Naive B cell (primary cell): ENCODE measurements around the gene FSIP1. TPM values are rescaled to one million over a fixed set of nuclear protein-coding genes. Genes with fewer than 3 reads are reported as not detected.

Source experiments
- ATAC-seq, 2 donors: fragments of 150-1000 bp; cut with Tn5 transposase; 2 replicates each; pipeline ENCODE4 v1.10.0; 2021; ENCODE audit warnings: low read depth in 2 of 2, mild to moderate bottlenecking in 2 of 2, moderate library complexity in 2 of 2
- DNase-seq: peaks from one replicate; pipeline ENCODE4 v3.0.0; 2022
- H3K27ac Mint-ChIP-seq, 6 donors: one replicate each; pipeline ENCODE4 v1.8.0; 2020 to 2022; ENCODE audit warnings: mild to moderate bottlenecking in 6 of 6, mixed read lengths in 6 of 6, moderate library complexity in 5 of 6, inconsistent platforms in 2 of 6
- H3K27me3 Mint-ChIP-seq, 3 donors: one replicate each; pipeline ENCODE4 v1.8.0; 2021 to 2022; ENCODE audit warnings: mixed read lengths in 3 of 3, mild to moderate bottlenecking in 1 of 3
- H3K36me3 Mint-ChIP-seq, 2 donors: one replicate each; pipeline ENCODE4 v1.8.0; 2020 to 2022; ENCODE audit warnings: mixed read lengths in 2 of 2, inconsistent platforms in 1 of 2, mild to moderate bottlenecking in 1 of 2
- H3K4me1 Mint-ChIP-seq, 3 donors: one replicate each; pipeline ENCODE4 v1.8.0; 2020 to 2022; ENCODE audit warnings: mixed read lengths in 3 of 3, inconsistent platforms in 1 of 3, mild to moderate bottlenecking in 1 of 3, moderate library complexity in 1 of 3
- H3K4me3 Mint-ChIP-seq, 8 donors: one replicate each; pipeline ENCODE4 v1.8.0; 2020 to 2022; ENCODE audit warnings: mild to moderate bottlenecking in 8 of 8, mixed read lengths in 8 of 8, moderate library complexity in 8 of 8, inconsistent platforms in 2 of 8
- H3K9me3 Mint-ChIP-seq, 7 donors: one replicate each; pipeline ENCODE4 v1.8.0; 2020 to 2022; ENCODE audit warnings: mixed read lengths in 7 of 7, mild to moderate bottlenecking in 5 of 7, inconsistent platforms in 2 of 7, moderate library complexity in 1 of 7
- polyA plus RNA-seq, 6 donors: library from polyadenylated mRNA; unstranded; fragments of 300-500 nt; fragmentation: Illumina TruSeq; gene quantifications; one replicate each; pipeline ENCODE4 v1.2.3, GENCODE V29; 2021; ENCODE audit warnings: low read depth in 6 of 6

FSIP1 gene
- polyA plus RNA-seq, 6 donors from 2014 or later, result 0.14 to 0.44 (median 0.27) TPM

GRCh38 chr15:39628144-39628508, 154.5 kb downstream of the FSIP1 start:
- H3K27me3 Mint-ChIP-seq, result peaks cover 0 to 6% (median 0%) of the 10 kb centered on the region in 3 donors
- DNase-seq (no peak), ATAC-seq (no peak)
- H3K9me3 Mint-ChIP-seq, result no peaks in the 10 kb centered on the region
- H3K4me1 Mint-ChIP-seq, result peaks cover 3 to 9% (median 8%) of the 10 kb centered on the region in 3 donors
- H3K27ac Mint-ChIP-seq, result no peak overlapping the region
- no peak overlapping the region for H3K4me3 Mint-ChIP-seq
- H3K36me3 Mint-ChIP-seq, result no peaks in the 10 kb centered on the region

DNA sequence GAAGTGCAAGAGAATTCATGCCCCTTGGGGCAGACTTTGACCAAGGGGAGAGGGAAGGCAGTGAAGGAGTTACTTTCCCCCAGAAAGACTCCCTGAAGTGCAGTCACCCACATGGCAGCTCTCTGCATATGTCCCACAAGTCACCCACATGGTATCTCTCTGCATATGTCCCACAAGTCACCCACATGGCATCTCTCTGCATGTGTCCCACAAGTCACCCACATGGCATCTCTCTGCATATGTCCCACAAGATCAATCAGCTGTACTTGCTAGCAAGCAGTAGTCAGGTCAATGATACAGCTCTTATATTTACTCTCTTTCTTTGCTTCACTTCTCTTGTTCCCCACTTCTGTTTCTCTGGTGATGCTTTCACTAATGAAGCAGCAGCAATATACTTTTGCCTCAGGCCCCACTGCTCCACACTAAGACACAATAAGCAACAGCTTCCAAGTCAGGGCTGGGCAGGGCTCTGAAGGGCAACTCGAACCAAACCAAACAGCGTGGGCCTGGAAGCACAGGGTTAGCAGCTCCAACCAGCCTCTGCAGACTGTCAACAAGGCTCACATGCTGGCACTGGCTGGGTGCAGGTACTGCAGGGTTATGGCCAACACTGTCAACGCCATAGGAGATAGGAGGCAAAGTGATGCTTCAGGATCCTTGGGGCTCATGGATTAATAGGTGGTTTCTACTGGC, 155.0 kb downstream of the FSIP1 start:
- Mint-ChIP-seq H3K36me3 (no peaks in the 10 kb centered on the region), H3K4me3 (no peak overlapping the region), H3K27ac (no peak overlapping the region), H3K27me3 (peaks cover 0 to 6% (median 0%) of the 10 kb centered on the region in 3 donors), H3K4me1 (peaks cover 3 to 9% (median 8%) of the 10 kb centered on the region in 3 donors), H3K9me3 (no peaks in the 10 kb centered on the region)
- ATAC-seq, result no peak
- DNase-seq, result no peak

DNA sequence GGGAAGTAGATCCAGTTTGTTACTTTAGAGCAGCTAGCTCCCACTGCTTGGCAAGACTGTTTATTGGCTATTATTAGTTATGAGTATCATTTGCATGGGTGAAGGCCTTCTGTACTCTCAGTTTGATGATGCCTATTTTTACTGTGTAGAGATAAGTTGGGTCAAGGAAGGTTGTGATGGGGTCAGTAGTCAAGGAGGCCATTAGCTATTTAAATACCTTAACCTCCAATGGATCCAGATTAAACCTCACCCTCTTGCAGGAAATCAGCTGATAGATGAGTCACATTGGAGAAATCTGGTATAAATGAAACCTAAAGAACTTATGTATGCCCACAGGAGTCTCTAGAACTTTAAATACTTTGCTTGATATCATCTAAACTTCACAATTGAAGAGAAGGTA, 156.8 kb downstream of the FSIP1 start:
- Mint-ChIP-seq H3K4me3 (no peak overlapping the region), H3K27ac (no peak overlapping the region), H3K4me1 (peaks cover 3 to 9% (median 8%) of the 10 kb centered on the region in 3 donors), H3K36me3 (no peaks in the 10 kb centered on the region), H3K9me3 (no peaks in the 10 kb centered on the region), H3K27me3 (peaks cover 0 to 6% (median 0%) of the 10 kb centered on the region in 3 donors)
- DNase-seq (no peak), ATAC-seq (no peak)

DNA sequence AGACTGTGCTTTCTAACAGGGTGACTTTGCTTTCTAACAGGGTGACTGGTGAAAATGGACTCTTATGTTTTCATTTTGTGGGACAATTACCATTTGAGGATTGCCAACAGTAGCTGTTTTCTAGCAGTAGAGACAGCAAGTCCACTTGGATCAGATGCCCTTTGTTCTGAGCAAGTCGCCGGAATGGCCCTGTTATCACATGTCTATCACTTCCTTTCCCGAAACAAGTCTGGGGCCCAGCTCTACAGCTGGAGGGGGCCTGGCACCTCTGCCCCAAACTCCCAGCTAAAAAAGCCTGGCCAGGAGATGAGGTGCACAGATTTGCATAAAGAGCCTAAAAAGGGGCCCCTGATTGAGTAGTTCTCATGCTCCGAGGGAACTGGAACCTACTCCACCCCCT, 157.2 kb downstream of the FSIP1 start:
- no peak for ATAC-seq
- no peaks in the 10 kb centered on the region for H3K9me3 Mint-ChIP-seq
- H3K4me1 Mint-ChIP-seq, result peaks cover 3 to 9% (median 8%) of the 10 kb centered on the region in 3 donors
- no peak for DNase-seq
- no peak overlapping the region for H3K4me3 Mint-ChIP-seq
- H3K27me3 Mint-ChIP-seq, result peaks cover 0 to 6% (median 0%) of the 10 kb centered on the region in 3 donors
- no peaks in the 10 kb centered on the region for H3K36me3 Mint-ChIP-seq
- H3K27ac Mint-ChIP-seq, result no peak overlapping the region

- peak overlapping the region in 1 of 8 donors; percentile 68 for H3K4me3 Mint-ChIP-seq
- ATAC-seq, result no peak
- no peak for DNase-seq
- no peak overlapping the region for H3K27ac Mint-ChIP-seq
- peaks cover 3 to 9% (median 8%) of the 10 kb centered on the region in 3 donors for H3K4me1 Mint-ChIP-seq
- H3K9me3 Mint-ChIP-seq, result peaks cover 0 to 2% (median 0%) of the 10 kb centered on the region in 7 donors
- no peaks in the 10 kb centered on the region for H3K36me3 Mint-ChIP-seq
- peaks cover 0 to 6% (median 0%) of the 10 kb centered on the region in 3 donors for H3K27me3 Mint-ChIP-seq
Observed at GRCh38 chr15:39624806-39625205, 157.8 kb downstream of the FSIP1 start.

DNA sequence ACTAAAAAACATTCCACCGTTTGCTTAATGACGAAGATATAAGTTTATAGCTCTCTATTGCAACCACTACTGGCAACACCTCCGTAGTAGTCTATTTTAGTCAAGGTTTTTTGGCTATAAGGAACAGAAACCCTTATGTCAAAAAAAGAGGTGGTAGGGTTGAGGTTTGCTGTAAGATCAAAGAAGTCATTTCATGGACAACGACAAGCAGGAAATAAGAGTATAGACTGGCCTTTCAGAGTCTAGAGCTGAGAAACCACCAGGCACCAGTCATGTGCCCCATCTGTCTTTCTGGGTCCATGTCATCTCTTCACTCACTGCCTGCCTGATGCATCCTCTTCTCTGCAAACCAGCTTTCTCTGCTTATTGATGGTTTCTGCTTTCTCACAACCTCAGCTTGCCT, 159.1 kb downstream of the FSIP1 start:
- Mint-ChIP-seq H3K27ac (no peak overlapping the region), H3K9me3 (peaks cover 0 to 5% (median 0%) of the 10 kb centered on the region in 7 donors), H3K36me3 (no peaks in the 10 kb centered on the region), H3K4me3 (no peak overlapping the region), H3K27me3 (peaks cover 0 to 6% (median 0%) of the 10 kb centered on the region in 3 donors), H3K4me1 (peaks cover 3 to 9% (median 8%) of the 10 kb centered on the region in 3 donors)
- ATAC-seq, result peak; percentile 16 to 34
- peak; percentile 3 for DNase-seq

GRCh38 chr15:39622660-39623516, 159.8 kb downstream of the FSIP1 start:
- H3K4me3 Mint-ChIP-seq, result no peak overlapping the region
- H3K36me3 Mint-ChIP-seq, result no peaks in the 10 kb centered on the region
- peaks cover 0 to 6% (median 0%) of the 10 kb centered on the region in 3 donors for H3K27me3 Mint-ChIP-seq
- DNase-seq, result no peak
- ATAC-seq, result no peak
- H3K27ac Mint-ChIP-seq, result no peak overlapping the region
- H3K9me3 Mint-ChIP-seq, result peaks cover 0 to 5% (median 0%) of the 10 kb centered on the region in 7 donors
- peaks cover 3 to 9% (median 8%) of the 10 kb centered on the region in 3 donors for H3K4me1 Mint-ChIP-seq

DNA sequence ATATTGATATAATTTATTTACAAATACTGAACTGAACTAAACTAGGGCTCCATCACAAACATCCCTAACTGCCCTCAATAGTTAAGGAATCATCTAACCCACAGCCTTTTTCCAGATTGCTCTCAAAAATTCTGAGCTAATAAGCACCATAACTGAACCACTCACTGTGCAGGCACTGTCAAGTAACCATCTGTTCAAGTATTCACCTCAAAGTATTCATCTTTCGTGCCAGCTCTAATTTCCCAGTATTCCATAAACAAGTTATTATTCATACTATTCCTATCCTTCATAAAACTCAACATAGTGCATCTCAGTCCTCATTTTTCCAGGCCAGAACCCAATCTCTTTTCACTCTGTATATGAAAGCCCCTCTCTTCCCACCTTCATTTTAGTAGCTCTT, 160.7 kb downstream of the FSIP1 start:
- Mint-ChIP-seq H3K9me3 (peaks cover 0 to 5% (median 0%) of the 10 kb centered on the region in 7 donors), H3K27me3 (peaks cover 0 to 6% (median 0%) of the 10 kb centered on the region in 3 donors), H3K4me1 (peaks cover 3 to 9% (median 8%) of the 10 kb centered on the region in 3 donors), H3K27ac (no peak overlapping the region), H3K4me3 (no peak overlapping the region), H3K36me3 (no peaks in the 10 kb centered on the region)
- ATAC-seq (no peak), DNase-seq (no peak)

- no peak for ATAC-seq
- Mint-ChIP-seq H3K9me3 (peaks cover 0 to 5% (median 0%) of the 10 kb centered on the region in 7 donors), H3K4me1 (peaks cover 3 to 9% (median 8%) of the 10 kb centered on the region in 3 donors), H3K4me3 (no peak overlapping the region), H3K36me3 (no peaks in the 10 kb centered on the region), H3K27ac (peak overlapping the region in 1 of 6 donors; percentile 78), H3K27me3 (peaks cover 0 to 6% (median 0%) of the 10 kb centered on the region in 3 donors)
- DNase-seq, result no peak
Observed at GRCh38 chr15:39621210-39621609, 161.4 kb downstream of the FSIP1 start.

DNA sequence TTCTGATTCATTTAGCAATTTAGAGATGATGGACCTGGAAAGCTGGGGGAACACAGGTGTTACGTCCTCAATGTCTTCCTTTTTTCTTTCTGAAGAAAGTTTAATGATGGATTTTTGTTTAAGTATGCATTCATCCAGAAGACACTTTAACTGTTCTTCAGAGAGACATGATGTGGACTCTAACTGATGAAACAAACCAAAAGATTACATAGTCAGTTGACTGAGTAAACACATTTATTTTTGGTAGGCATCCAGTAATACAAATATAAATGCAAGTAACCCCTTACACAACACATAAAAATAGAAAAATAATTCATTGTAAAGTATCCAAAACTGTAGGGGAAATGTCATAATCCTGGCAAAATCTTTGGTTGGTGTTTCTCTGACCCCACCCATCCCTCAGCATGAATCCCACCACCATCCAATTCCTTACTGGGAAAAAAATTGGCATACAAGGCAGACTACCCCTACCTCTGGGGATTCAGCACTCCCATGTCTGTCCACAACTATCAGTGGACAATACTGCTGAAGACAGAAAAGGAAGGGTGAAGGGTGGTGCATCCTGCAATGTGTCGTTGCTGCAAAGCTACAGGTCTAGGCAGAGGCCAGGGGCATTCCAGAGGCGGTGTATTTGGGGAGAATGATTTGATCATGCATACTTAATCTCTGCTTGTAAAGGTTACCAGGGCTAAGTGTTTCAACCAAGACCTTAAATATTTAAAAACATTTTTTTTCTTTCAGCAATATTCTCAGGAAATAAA, 164.4 kb downstream of the FSIP1 start:
- no peak for DNase-seq
- peaks cover 0 to under 1% (median 0%) of the 10 kb centered on the region in 3 donors for H3K4me1 Mint-ChIP-seq

GRCh38 chr15:39616731-39617455, 165.7 kb downstream of the FSIP1 start:
- Mint-ChIP-seq H3K36me3 (peaks cover 0 to 15% of the 10 kb centered on the region in 2 donors), H3K27ac (no peak overlapping the region)

More for the DNA sequence above, 164.4 kb downstream of the FSIP1 start:
- Mint-ChIP-seq H3K27me3 (no peaks in the 10 kb centered on the region), H3K36me3 (peaks cover 0 to 6% of the 10 kb centered on the region in 2 donors), H3K27ac (no peak overlapping the region), H3K4me3 (peak overlapping the region in 1 of 8 donors; percentile 24), H3K9me3 (peaks cover 0 to 16% (median 4%) of the 10 kb centered on the region in 7 donors)
- no peak for ATAC-seq

GRCh38 chr15:39613861-39614260, 168.8 kb downstream of the FSIP1 start:
- ATAC-seq, result no peak
- Mint-ChIP-seq H3K9me3 (peaks cover 8 to 43% (median 27%) of the 10 kb centered on the region in 7 donors), H3K27ac (no peak overlapping the region)

More at GRCh38 chr15:39616731-39617455, 165.7 kb downstream of the FSIP1 start:
- DNase-seq (no peak), ATAC-seq (no peak)
- Mint-ChIP-seq H3K27me3 (no peaks in the 10 kb centered on the region), H3K9me3 (peaks cover 0 to 23% (median 9%) of the 10 kb centered on the region in 7 donors), H3K4me1 (no peaks in the 10 kb centered on the region), H3K4me3 (no peak overlapping the region)

More at GRCh38 chr15:39613861-39614260, 168.8 kb downstream of the FSIP1 start:
- Mint-ChIP-seq H3K36me3 (peaks cover 9 to 28% of the 10 kb centered on the region in 2 donors), H3K27me3 (no peaks in the 10 kb centered on the region), H3K4me1 (no peaks in the 10 kb centered on the region), H3K4me3 (no peak overlapping the region)
- no peak for DNase-seq
